ENCODE results near the gene NHSL2.

GRCh38 chrX:72019487-72019886, 108.8 kb downstream of the NHSL2 start:
- TF ChIP-seq CTCF (IDR thresholded peaks at IDR 0.05) = no peak
- no peak for TF ChIP-seq POLR2A (IDR thresholded peaks at IDR 0.05)
- no peak for TF ChIP-seq EP300 (IDR thresholded peaks at IDR 0.05)
